ENCODE data around the gene SSMEM1. TPM values are rescaled to one million over a fixed set of nuclear protein-coding genes. Genes with fewer than 3 reads are reported as not detected.

SSMEM1 gene
- total RNA-seq, 1 experiment from 2014 or later = not detected

DNA sequence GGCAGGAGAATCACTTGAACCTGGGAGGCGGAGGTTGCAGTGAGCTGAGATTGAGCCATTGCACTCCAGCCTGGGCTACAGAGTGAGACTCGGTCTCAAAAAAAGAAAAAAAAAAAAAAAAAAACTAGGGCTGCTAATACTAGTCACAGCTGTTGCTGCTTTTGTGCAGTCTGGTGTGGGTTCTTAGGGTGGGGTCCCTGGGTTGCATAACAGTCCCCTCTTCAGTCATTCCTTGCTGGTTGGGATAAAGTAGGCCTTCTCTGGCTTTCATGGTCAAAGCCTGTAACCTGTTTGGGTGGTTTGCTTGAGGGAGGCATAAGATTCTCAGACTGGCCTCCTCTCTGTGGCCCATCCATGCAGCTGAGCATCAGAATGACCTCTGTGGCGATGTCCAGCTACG is 14.1 kb downstream of the SSMEM1 start:
- Histone ChIP-seq H3K18ac (ENCODE audit: insufficient read length, low read depth, low read length) (no peak overlapping the region), H2BK15ac (ENCODE audit: low read depth, low read length) (no peak overlapping the region), H3K23ac (ENCODE audit: insufficient read length, low read depth, low read length) (no peak overlapping the region), H3K4ac (ENCODE audit: low read depth, low read length) (no peak overlapping the region), H4K20me1 (ENCODE audit: control insufficient read depth, insufficient read depth, insufficient read length) (no peaks in the 10 kb centered on the region), H2BK12ac (ENCODE audit: insufficient read length, low read depth, low read length) (no peak overlapping the region), H3K9me3 (ENCODE audit: control insufficient read depth, low read depth, low read length) (no peaks in the 10 kb centered on the region), H4K8ac (replicated peaks; ENCODE audit: insufficient read length, low read depth, low read length) (no peak overlapping the region), H3K27ac (ENCODE audit: insufficient read length, low read depth, low read length) (no peak overlapping the region), H4K5ac (ENCODE audit: insufficient read length, low read depth, low read length) (no peak overlapping the region), H3K4me1 (ENCODE audit: insufficient read depth, low read length) (no peaks in the 10 kb centered on the region), H3K4me2 (ENCODE audit: insufficient read depth, insufficient read length, low read length) (no peak overlapping the region), H3K23me2 (ENCODE audit: insufficient read length, low read depth, low read length, poor library complexity, severe bottlenecking) (no peaks in the 10 kb centered on the region), H3K27me3 (ENCODE audit: insufficient read depth, low read length) (no peaks in the 10 kb centered on the region), H2BK120ac (ENCODE audit: low read depth, low read length, poor library complexity, severe bottlenecking) (no peak overlapping the region), H3K14ac (ENCODE audit: insufficient read depth, low read length) (no peak overlapping the region), H2AFZ (ENCODE audit: low read length) (no peak overlapping the region), H3K79me1 (ENCODE audit: insufficient read depth, low read depth, low read length, poor library complexity, severe bottlenecking) (no peaks in the 10 kb centered on the region), H3K9ac (ENCODE audit: extremely low read depth, insufficient read length, low read length) (no peak overlapping the region), H3K79me2 (ENCODE audit: insufficient read depth, low read length) (no peaks in the 10 kb centered on the region), H2BK20ac (ENCODE audit: low read depth, low read length, poor library complexity, severe bottlenecking) (no peak overlapping the region), H4K91ac (ENCODE audit: insufficient read length, low read depth, low read length) (no peak overlapping the region), H3K56ac (ENCODE audit: insufficient read length, low read depth, low read length) (no peak overlapping the region), H2BK5ac (ENCODE audit: insufficient read length, low read length) (no peak overlapping the region), H3T11ph (ENCODE audit: low read length) (no peak overlapping the region), H2AK5ac (ENCODE audit: insufficient read length, low read length) (no peak overlapping the region)
- H3K27me3 Mint-ChIP-seq (ENCODE audit: low read depth) = peaks cover 5% of the 10 kb centered on the region; the same call in 1 of the 2 replicates
- no peak for DNase-seq
- no peak overlapping the region for H3K4me3 Mint-ChIP-seq
- no peak overlapping the region for H3K27ac Mint-ChIP-seq
- WGBS (ENCODE audit: extremely low coverage, insufficient read length, low lambda C conversion rate) = no CpG with 5 or more reads among the region's 4 CpGs
- peaks cover 7 to 8% of the 10 kb centered on the region in 2 experiments; a peak in 2 of 4 replicates for H3K4me1 Mint-ChIP-seq
- H3K9me3 Mint-ChIP-seq = peaks cover 0 to 5% of the 10 kb centered on the region in 2 experiments; a peak in 3 of 5 replicates
- TF ChIP-seq, protein P1, sequence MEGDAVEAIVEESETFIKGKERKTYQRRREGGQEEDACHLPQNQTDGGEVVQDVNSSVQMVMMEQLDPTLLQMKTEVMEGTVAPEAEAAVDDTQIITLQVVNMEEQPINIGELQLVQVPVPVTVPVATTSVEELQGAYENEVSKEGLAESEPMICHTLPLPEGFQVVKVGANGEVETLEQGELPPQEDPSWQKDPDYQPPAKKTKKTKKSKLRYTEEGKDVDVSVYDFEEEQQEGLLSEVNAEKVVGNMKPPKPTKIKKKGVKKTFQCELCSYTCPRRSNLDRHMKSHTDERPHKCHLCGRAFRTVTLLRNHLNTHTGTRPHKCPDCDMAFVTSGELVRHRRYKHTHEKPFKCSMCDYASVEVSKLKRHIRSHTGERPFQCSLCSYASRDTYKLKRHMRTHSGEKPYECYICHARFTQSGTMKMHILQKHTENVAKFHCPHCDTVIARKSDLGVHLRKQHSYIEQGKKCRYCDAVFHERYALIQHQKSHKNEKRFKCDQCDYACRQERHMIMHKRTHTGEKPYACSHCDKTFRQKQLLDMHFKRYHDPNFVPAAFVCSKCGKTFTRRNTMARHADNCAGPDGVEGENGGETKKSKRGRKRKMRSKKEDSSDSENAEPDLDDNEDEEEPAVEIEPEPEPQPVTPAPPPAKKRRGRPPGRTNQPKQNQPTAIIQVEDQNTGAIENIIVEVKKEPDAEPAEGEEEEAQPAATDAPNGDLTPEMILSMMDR (conservative IDR thresholded peaks at IDR 0.05) = no peak
- peaks cover 0 to 13% (median 0%) of the 10 kb centered on the region in 3 experiments; a peak in 2 of 7 replicates for H3K36me3 Mint-ChIP-seq (ENCODE audit: insufficient read depth in 1 of 3, low read depth in 3 of 3)
